ENCODE data around the gene RARG. TPM values are rescaled to one million over a fixed set of nuclear protein-coding genes. Genes with fewer than 3 reads are reported as not detected.

RARG gene
- total RNA-seq, 4 donors from 2014 or later = 160 to 207 (median 199) TPM

GRCh38 chr12:53219292-53219955, 12.6 kb downstream of the RARG start:
- intact Hi-C loops (cut with DNase I; ENCODE audit: low total_unique reads) = no loop called here
- peak overlapping the region; percentile 38 for H3K4me3 ChIP-seq (ENCODE audit: low read depth, poor library complexity, severe bottlenecking)
- TF ChIP-seq POLR2A (IDR thresholded peaks at IDR 0.05) = no peak
- no peak for TF ChIP-seq CTCF (IDR thresholded peaks at IDR 0.05)
- DNase-seq (ENCODE audit: low spot score in 2 of 2) = no peak
- WGBS, 2 donors = 3 to 5% methylated on average over 27 of the region's 27 CpGs

- H3K4me3 ChIP-seq (ENCODE audit: low read depth, poor library complexity, severe bottlenecking) = peak overlapping the region; percentile 38
- DNase-seq (ENCODE audit: low spot score in 2 of 2) = no peak
- intact Hi-C loops (cut with DNase I; ENCODE audit: low total_unique reads) = no loop called here
- TF ChIP-seq POLR2A (IDR thresholded peaks at IDR 0.05) (no peak), CTCF (IDR thresholded peaks at IDR 0.05) (no peak)
- 15 to 17% methylated on average over 28 to 30 of the region's 30 CpGs for WGBS, 2 donors
Observed at GRCh38 chr12:53218551-53219291, 13.3 kb downstream of the RARG start.

- DNase-seq (ENCODE audit: low spot score in 2 of 2) = no peak
- no peak overlapping the region for H3K4me3 ChIP-seq (ENCODE audit: low read depth, poor library complexity, severe bottlenecking)
- 33 to 66% methylated on average over 3 of the region's 3 CpGs for WGBS, 2 donors
- intact Hi-C loops (cut with DNase I; ENCODE audit: low total_unique reads) = no loop called here
- TF ChIP-seq CTCF (IDR thresholded peaks at IDR 0.05) (no peak), POLR2A (IDR thresholded peaks at IDR 0.05) (no peak)
Observed at GRCh38 chr12:53217931-53218307, 14.1 kb downstream of the RARG start.

GRCh38 chr12:53217051-53217930, 14.7 kb downstream of the RARG start:
- TF ChIP-seq POLR2A (IDR thresholded peaks at IDR 0.05) = no peak
- no peak for TF ChIP-seq CTCF (IDR thresholded peaks at IDR 0.05)
- intact Hi-C loops (cut with DNase I; ENCODE audit: low total_unique reads) = no loop called here
- 29 to 40% methylated on average over 18 to 19 of the region's 19 CpGs for WGBS, 2 donors
- DNase-seq (ENCODE audit: low spot score in 2 of 2) = no peak
- H3K4me3 ChIP-seq (ENCODE audit: low read depth, poor library complexity, severe bottlenecking) = no peak overlapping the region

GRCh38 chr12:53215497-53215896, 16.5 kb downstream of the RARG start:
- intact Hi-C loops (cut with DNase I; ENCODE audit: low total_unique reads) = no loop called here
- no peak for DNase-seq (ENCODE audit: low spot score in 2 of 2)
- TF ChIP-seq POLR2A (IDR thresholded peaks at IDR 0.05) = no peak
- no peak for TF ChIP-seq CTCF (IDR thresholded peaks at IDR 0.05)
- H3K4me3 ChIP-seq (ENCODE audit: low read depth, poor library complexity, severe bottlenecking) = no peak overlapping the region
- 79% methylated on average over 8 of the region's 8 CpGs for WGBS, 2 donors
